DMS53 (cell line): ENCODE results near the gene PROSER3.
"Not testable (repeated sequence)": the region's sequence is repeated elsewhere in the genome, so short reads cannot be mapped to it uniquely, and the experiment has no call there.

ENCODE experiments used
- DNase-seq: peaks from one replicate; lab custom pipeline; 2025; lab: John Stamatoyannopoulos, UW

PROSER3 gene

GRCh38 chr19:35754370-35755130 is 3.4 kb upstream of the PROSER3 start:
- no peak for DNase-seq

GRCh38 chr19:35755131-35755549 is 2.8 kb upstream of the PROSER3 start:
- DNase-seq: no peak

DNA sequence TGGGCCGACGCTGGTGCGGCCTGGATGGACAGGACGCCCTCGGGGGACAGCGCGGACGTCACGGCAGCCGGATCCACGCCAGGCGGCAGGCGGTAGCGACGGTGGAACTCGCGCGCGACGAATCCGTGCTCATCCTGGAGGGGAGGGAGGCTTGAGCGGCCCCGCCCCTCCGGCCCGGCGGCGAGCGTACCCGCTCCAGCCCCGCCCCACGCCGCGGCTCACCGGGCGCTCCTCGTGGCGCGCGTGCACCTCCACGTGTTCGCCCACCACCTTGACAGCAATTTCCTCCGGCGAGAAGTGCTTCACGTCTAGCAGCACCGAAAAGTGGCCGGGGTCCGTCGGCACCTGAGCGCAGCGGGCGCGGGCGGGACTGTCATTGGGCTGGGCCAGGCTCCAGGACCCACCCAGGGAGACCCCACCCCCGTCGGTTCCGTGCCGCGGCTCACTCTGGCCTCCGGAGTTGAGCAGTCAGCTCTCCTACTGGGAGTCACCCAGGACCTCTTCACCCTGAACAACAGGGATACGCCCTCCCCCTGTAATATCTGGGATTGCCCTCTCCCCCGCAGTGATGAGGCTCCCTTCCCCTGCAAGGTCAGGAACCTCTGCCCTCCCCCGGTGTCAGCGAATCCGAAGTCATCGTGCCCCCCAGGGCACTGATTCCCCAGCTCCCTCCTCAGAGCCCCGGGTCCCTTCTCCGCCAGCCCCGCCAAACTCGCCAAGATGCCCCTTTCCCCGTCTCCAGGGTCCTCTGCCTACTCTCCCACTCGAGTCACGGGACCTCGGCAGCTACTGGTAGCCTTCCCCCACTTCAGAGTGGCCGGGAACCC is 2.2 kb upstream of the PROSER3 start:
- no peak for DNase-seq

GRCh38 chr19:35756377-35757230 is 1.4 kb upstream of the PROSER3 start, which contains the start of gene HSPB6:
Gene HSPB6 (minus strand): TSS chr19:35757029. CDS start chr19:35757008, 21 bp downstream.
- peak; percentile 75 for DNase-seq

- peak; percentile 93 for DNase-seq
Observed at GRCh38 chr19:35757231-35757748, 686 bp upstream of the PROSER3 start.

GRCh38 chr19:35759697-35760096 is 1.7 kb downstream of the PROSER3 start:
- DNase-seq: no peak

GRCh38 chr19:35760711-35761349 is 2.9 kb downstream of the PROSER3 start:
- no peak for DNase-seq

DNA sequence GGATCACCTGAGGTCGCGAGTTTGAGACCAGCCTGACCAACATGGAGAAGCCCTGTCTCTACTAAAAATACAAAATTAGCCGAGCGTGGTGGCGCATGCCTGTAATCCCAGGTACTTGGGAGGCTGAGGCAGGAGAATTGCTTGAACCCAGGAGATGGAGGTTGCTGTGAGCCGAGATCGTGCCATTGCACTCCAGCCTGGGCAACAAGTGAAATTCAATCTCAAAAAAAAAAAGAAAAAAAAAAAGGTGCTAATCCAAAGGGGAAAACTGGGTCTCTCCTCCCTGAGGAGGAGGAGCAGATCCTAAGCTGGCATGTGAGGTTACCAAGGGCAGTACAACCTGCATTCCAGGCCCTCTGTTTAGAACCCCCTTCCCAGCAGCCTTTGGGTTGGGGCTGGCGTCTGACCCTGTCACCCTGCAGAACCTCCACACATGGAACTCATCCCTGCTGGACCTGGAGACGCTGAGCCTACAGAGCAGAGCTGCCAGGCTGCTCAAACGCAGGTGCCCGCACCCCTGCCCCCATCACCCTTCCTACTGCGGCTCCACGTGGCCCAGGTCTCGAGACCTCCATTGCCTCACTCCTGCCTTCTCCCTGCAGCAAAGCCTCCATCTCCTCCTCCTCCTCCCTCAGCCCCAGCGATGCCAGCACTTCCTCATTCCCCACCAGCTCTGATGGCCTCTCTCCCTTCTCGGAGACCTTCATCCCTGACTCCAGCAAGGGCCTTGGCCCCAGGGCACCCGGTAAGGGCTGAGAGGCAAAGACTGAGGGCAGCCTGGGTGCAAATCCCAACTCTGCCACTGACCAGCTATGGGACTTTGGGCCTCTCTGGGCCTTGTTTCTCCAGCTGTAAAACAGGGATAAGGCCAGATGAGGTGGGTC is 6.7 kb downstream of the PROSER3 start:
- no peak for DNase-seq

- DNase-seq: no peak
Observed at GRCh38 chr19:35766571-35767104, 8.7 kb downstream of the PROSER3 start.

- no peak for DNase-seq
Observed at GRCh38 chr19:35767288-35768081, 9.5 kb downstream of the PROSER3 start.

- no peak for DNase-seq
Observed at GRCh38 chr19:35768082-35768421, 10.1 kb downstream of the PROSER3 start.

DNA sequence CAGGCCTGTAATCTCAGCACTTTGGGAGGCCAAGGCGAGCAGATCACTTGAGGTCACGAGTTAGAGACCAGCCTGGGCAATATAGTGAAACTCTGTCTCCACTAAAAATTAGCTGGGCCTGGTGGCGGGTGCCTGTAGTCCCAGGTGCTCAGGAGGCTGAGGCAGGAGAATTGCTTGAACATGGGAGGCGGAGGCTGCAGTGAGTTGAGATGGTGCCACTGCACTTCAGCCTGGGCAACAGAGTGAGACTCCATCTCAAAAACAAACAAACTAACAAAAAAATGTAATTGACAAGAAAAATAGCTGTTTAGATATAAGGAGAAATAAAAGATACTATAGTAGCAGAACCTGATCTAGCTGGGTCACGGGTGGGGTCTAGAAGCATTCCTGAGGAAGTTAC is 14.4 kb downstream of the PROSER3 start:
- DNase-seq: not testable (repeated sequence)

DNA sequence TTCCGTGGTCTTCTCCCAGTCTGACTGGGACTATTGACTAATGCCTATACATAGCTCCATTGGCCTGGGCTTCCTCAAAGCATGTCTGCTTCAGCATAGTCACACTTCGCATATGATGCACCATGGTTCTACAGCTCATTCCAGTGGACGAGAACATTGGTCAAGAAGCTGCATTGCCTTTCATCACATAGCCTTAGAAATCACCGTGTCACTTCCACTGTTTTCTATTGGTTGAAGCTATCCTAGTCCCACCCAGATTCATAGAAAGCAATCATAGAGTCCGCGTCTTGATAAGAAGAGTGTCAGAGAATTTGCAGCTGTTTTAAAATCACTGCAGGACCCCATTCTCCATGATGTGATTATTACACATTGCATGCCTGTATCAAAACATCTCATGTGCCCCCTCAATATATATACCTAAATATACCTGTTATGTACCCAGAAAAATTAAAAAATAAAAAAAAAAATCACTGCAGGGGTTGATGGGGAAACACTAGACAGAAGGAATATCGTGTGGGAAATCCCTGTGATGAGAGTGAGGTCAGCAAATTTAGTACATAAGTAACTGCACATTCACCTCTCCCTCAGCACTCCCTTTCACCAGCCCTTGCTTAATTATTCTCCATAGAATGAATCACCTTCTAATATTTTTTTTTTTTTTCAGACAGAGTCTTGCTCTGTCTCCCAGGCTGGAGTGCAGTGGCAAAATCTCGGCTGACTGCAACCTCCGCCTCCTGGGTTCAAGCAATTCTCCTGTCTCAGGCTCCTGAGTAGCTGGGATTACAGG is 15.2 kb downstream of the PROSER3 start:
- DNase-seq: peak; percentile 53

DNA sequence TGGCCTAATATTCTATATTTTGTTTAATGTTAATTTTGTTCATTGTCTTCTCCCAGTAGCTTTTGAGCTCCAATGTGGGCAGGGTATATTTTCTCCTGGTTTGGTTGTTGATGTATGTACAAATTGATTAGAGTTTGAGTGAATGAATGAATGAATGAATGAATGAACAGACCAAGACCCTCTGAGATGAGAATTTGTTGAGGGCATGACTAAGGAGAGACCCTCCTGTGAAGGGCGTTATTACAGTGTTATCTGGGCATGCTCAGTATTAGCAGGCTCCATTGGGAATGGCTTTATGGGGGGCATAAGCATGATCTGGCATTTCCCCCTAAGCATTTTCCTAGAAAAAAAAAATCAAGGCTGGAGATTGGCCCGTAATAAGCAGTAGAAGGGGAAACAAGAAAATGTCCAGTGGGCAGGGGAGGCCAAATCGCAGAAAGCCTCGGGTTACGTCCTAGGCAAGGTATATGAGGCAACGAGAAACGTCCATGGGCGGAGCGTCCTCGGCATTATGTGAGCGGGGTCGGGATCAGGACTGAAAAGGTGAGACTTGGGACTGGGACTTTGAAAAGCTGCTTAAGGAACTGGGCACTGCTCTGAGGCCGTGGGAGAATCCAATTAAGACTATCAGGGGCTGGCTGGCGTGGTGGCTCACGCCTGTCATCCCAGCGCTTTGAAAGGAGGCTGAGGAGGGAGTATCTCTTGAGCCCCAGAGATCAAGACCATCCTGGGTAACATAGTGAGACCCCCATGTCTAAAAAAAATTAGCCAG is 16.5 kb downstream of the PROSER3 start:
- DNase-seq: peak; percentile 83

DNA sequence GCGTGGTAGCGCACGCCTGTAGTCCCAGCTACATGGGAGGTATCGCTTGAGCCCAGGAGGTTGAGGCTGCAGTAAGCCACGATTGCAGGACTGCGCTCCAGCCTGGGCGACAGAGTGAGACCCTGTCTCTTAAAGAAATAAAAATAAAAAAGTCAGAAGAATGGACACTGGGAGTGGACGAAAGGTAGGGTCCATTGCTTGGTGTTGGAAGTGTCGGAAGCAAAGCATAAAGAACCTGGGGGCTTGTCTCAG is 17.0 kb downstream of the PROSER3 start:
- DNase-seq: no peak

- DNase-seq: peak; percentile 100
Observed at GRCh38 chr19:35775298-35776101, 17.5 kb downstream of the PROSER3 start, which contains the start of gene ARHGAP33. Gene ARHGAP33 (plus strand): TSS chr19:35775564. CDS start chr19:35775659, 95 bp downstream.
